Stimulated activated naive CD4-positive, alpha-beta T cell treated with Interleukin-2 at 50 U/mL for 16 hours (primary cell): ENCODE data around the gene NRG3.

Experiments used
- DNase-seq: peaks from one replicate; lab custom pipeline; 2025; lab: John Stamatoyannopoulos, UW

Gene NRG3

GRCh38 chr10:81884856-81885255 lies 9.9 kb downstream of the NRG3 start:
- DNase-seq, result no peak

GRCh38 chr10:81885491-81885890 lies 10.5 kb downstream of the NRG3 start:
- DNase-seq, result no peak

- no peak for DNase-seq
These were observed 11.9 kb downstream of the NRG3 start for GRCh38 chr10:81886939-81887338.

- no peak for DNase-seq
These were observed 14.3 kb downstream of the NRG3 start for GRCh38 chr10:81889181-81889769.

GRCh38 chr10:81894616-81895015 lies 19.6 kb downstream of the NRG3 start:
- DNase-seq, result no peak

- no peak for DNase-seq
These were observed 23.5 kb downstream of the NRG3 start for GRCh38 chr10:81898518-81898917.

- no peak for DNase-seq
These were observed 26.0 kb downstream of the NRG3 start for GRCh38 chr10:81900989-81901388.

GRCh38 chr10:81903472-81903871 lies 28.5 kb downstream of the NRG3 start:
- no peak for DNase-seq

GRCh38 chr10:81905161-81905560 lies 30.2 kb downstream of the NRG3 start:
- DNase-seq, result no peak

- DNase-seq, result no peak
These were observed 34.5 kb downstream of the NRG3 start for GRCh38 chr10:81909453-81909852.

GRCh38 chr10:81911328-81911727 lies 36.3 kb downstream of the NRG3 start:
- DNase-seq, result no peak

GRCh38 chr10:81914736-81915503 lies 39.9 kb downstream of the NRG3 start:
- no peak for DNase-seq

GRCh38 chr10:81915504-81915897 lies 40.5 kb downstream of the NRG3 start:
- DNase-seq, result no peak

GRCh38 chr10:81917666-81918065 lies 42.7 kb downstream of the NRG3 start:
- no peak for DNase-seq

GRCh38 chr10:81918766-81919165 lies 43.8 kb downstream of the NRG3 start:
- no peak for DNase-seq

- DNase-seq, result no peak
These were observed 45.3 kb downstream of the NRG3 start for GRCh38 chr10:81920213-81920829.

- no peak for DNase-seq
These were observed 53.1 kb downstream of the NRG3 start for GRCh38 chr10:81928119-81928518.

GRCh38 chr10:81943583-81943982 lies 68.6 kb downstream of the NRG3 start:
- no peak for DNase-seq

- DNase-seq, result no peak
These were observed 69.6 kb downstream of the NRG3 start for GRCh38 chr10:81944609-81945008.

- no peak for DNase-seq
These were observed 74.3 kb downstream of the NRG3 start for GRCh38 chr10:81949283-81949682.

GRCh38 chr10:81950358-81950757 lies 75.4 kb downstream of the NRG3 start:
- DNase-seq, result no peak

- no peak for DNase-seq
These were observed 78.4 kb downstream of the NRG3 start for GRCh38 chr10:81953420-81953819.

GRCh38 chr10:81957976-81958375 lies 83.0 kb downstream of the NRG3 start:
- no peak for DNase-seq
